Measurements from ENCODE around the gene PACSIN1.

Gene PACSIN1

DNA sequence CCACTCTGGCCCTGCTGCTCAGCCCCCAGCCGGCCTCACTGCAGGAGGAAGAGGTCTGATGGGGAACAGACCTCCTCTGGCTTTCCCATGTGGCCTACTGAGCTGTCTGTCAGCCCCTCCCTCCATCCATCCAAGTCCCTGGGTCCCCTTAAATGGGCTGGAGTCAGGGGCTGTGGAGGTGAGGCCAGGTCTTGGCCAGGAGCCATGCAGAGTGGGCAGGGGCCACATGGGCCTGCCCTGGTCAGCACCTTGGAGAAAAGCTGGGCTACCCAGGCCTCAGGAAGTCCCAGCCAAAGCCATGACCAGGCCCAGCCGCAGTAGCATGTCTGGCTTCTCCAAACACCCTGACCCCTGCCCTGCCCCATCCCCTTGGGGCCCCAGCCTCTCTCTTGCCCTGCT is 83.9 kb downstream of the PACSIN1 start:
- DNase-seq (ENCODE audit: low read depth), result no peak
- no peak for TF ChIP-seq CTCF (conservative IDR thresholded peaks at IDR 0.05; ENCODE audit: low read depth, low read length)
- H3K4me3 ChIP-seq (ENCODE audit: low read depth, low read length), result no peak overlapping the region

GRCh38 chr6:34551720-34552119 is 85.8 kb downstream of the PACSIN1 start:
- no peak for TF ChIP-seq CTCF (conservative IDR thresholded peaks at IDR 0.05; ENCODE audit: low read depth, low read length)
- no peak overlapping the region for H3K4me3 ChIP-seq (ENCODE audit: low read depth, low read length)
- no peak for DNase-seq (ENCODE audit: low read depth)

GRCh38 chr6:34552620-34553019 is 86.7 kb downstream of the PACSIN1 start:
- TF ChIP-seq CTCF (conservative IDR thresholded peaks at IDR 0.05; ENCODE audit: low read depth, low read length), result no peak
- no peak overlapping the region for H3K4me3 ChIP-seq (ENCODE audit: low read depth, low read length)

GRCh38 chr6:34553146-34553545 is 87.3 kb downstream of the PACSIN1 start:
- no peak overlapping the region for H3K4me3 ChIP-seq (ENCODE audit: low read depth, low read length)

More at GRCh38 chr6:34552620-34553019, 86.7 kb downstream of the PACSIN1 start:
- no peak for DNase-seq (ENCODE audit: low read depth)

DNA sequence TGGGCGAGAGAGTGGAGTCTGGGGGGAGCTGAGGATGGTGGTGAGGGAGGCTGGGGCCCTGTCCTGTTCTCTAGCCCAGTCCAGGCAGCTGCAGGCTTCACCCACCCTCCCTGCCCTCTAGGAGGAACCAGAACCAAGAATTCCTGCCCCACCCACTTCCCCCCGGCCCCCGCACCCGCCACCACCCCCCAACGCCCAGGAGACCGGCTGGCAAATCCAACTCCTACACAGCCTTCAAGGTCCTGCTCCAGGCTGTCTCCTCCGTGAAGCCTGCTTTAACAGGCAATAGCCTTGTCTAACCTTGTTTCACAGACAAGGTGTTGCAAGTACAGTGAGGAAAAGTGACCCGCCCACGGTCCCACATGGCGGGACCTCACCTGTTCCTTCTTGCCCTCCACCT is 87.9 kb downstream of the PACSIN1 start:
- TF ChIP-seq CTCF (conservative IDR thresholded peaks at IDR 0.05; ENCODE audit: low read depth, low read length), result no peak
- no peak for DNase-seq (ENCODE audit: low read depth)
- no peak overlapping the region for H3K4me3 ChIP-seq (ENCODE audit: low read depth, low read length)

More at GRCh38 chr6:34553146-34553545, 87.3 kb downstream of the PACSIN1 start:
- TF ChIP-seq CTCF (conservative IDR thresholded peaks at IDR 0.05; ENCODE audit: low read depth, low read length), result no peak
- no peak for DNase-seq (ENCODE audit: low read depth)

DNA sequence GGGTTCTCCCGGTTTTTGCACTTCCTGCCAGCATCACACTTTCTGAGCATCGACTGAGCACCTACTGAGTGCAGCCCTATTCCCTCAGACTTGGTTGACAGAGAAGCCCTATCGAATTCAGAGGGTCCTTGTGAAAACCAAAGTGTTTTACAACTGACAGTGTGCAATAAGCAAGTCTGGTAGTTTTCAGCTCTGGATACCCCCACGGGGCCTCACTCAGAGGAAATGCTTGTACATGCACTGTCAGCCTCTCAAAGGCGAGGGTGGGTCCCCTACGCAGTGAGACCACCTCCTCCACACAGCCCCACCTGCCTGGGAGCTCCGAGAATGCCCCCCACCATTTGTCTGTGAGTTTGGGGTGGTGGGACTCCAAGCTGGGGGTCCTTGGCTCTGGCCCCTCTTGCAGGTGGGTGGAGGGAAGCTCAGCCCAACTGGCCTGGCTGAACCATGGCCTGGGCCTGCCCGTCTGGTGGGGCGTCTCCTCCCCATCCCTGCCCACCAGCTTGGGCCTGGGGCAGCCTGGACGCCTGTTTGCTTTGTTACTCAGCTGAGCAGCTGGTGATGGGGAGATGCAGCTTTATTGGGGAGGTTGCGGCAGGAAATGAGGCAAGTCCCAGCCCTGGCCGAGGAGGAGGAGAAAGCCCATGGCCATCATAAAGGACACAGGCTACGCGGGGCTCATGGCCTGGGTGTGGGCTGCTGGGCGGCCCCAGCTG is 88.6 kb downstream of the PACSIN1 start:
- DNase-seq (ENCODE audit: low read depth), result no peak
- no peak for TF ChIP-seq CTCF (conservative IDR thresholded peaks at IDR 0.05; ENCODE audit: low read depth, low read length)
- no peak overlapping the region for H3K4me3 ChIP-seq (ENCODE audit: low read depth, low read length)

DNA sequence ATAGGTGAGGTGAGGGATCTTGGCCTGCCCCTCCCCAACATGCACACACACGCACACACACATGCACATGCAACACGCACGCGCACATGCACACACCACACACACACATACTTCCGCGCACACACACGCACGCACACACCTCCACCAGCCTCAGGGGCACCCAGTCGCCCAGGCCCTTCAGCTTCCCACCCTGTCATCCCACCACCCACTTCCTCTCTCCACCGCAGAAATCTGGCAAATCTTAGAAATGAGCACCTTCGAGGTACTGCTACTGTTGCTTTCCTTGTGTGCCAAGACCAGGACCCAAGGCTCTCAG is 89.1 kb downstream of the PACSIN1 start:
- TF ChIP-seq CTCF (conservative IDR thresholded peaks at IDR 0.05; ENCODE audit: low read depth, low read length), result no peak
- no peak overlapping the region for H3K4me3 ChIP-seq (ENCODE audit: low read depth, low read length)
- DNase-seq (ENCODE audit: low read depth), result no peak
